HG03135 (cell line): Measurements from ENCODE around the gene VSX2.

Experiments used
- ATAC-seq: cut with Tn5 transposase; IDR thresholded peaks from one replicate; pipeline ENCODE4 v1.9.1; 2021; ENCODE audit warnings: mild to moderate bottlenecking, moderate library complexity; ENCODE audit not compliant: unreplicated experiment

VSX2 gene

DNA sequence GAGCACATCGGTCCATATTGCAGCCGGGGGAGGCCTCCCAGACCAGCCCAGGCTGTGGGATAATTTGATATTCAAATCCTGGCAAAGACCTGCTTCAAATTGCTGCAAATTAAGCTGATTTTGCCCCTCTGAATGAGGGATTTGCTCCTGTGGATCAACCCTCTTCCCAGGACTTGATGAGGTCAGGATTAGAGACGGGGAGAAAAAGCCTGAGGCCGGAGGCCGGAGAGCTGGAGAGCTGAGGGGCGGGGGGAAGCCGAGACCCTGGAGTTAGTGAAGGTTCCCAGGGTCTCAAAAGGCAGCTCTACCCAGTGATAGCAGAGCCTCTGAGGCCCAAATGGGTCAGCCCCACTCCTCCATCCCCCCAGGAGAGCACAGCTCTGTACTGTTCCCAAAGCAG lies 17.5 kb upstream of the VSX2 start:
- ATAC-seq = no peak

DNA sequence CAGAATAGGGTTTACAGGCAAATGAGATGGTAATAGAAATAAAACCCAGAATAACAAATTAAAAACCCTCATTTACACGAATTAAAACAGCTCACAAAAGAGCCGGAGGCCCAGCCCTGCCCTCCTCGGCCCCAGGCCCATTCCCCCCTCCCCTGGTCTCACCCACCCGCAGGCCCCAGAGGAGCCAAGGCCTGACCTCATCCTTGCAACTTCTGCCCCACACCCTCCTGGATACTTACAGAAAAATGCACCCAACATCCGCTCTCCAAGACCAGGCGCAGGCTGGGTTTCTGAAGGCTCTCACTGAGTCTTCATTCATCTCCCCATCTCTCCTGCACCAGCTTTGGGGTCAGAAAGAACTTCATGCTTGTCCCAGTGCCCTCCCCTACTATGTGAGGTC lies 16.2 kb upstream of the VSX2 start:
- ATAC-seq = no peak

DNA sequence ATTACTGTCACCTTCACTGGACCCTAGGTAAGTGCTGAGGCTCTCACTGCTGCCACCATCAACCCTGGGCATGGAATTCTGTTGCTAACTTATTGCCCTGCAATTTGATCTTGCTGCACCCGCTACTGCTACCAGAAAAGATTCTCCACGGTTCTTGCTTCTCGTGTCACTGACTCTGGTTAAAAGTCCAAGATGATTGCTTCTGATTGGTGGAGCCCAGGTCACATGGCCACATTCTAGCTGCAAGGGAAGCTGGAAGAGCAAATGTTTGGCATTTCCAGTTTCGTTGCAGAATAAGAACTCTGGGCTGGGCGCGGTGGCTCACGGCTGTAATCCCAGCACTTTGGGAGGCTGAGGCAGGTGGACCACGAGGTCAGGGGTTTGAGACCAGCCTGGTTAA lies 7.5 kb upstream of the VSX2 start:
- ATAC-seq = no peak

DNA sequence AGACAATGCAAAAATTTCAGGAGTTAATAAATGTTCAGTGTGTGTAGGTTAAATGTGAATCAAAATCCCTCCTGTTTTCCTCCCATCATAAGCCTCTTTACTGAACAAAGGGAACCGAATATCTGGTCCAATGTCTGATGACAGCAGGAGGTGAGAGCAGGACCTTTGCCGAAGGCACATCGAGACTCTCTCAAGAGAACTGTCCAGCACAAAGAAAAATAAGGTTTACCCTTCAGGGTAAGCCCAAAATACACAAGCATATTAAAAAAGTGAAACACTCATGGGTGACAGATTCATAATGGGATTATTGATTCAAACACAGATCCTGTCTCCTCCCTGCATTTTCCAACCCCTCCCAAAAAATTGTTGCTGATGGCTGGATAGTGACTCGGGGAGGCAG lies 4.2 kb upstream of the VSX2 start:
- ATAC-seq = no peak

DNA sequence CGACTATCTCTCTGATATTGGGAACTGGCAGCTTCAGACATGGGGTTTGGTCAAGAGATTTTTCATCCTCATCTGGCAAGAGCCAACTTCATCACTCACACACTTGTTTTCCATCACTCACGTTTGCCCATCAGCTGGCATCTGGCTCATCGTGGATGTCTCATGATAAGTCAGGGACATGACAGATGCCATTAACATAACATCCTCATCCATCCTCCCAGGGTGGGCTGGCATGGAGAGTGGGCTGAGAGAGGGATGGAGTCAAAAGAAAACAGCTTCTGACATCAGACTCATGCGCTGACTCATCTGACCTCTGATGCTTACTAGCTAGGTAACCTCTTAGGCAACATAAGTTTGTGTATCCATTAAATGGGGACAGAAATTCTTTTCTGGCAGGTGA lies 1.8 kb upstream of the VSX2 start:
- ATAC-seq = no peak

DNA sequence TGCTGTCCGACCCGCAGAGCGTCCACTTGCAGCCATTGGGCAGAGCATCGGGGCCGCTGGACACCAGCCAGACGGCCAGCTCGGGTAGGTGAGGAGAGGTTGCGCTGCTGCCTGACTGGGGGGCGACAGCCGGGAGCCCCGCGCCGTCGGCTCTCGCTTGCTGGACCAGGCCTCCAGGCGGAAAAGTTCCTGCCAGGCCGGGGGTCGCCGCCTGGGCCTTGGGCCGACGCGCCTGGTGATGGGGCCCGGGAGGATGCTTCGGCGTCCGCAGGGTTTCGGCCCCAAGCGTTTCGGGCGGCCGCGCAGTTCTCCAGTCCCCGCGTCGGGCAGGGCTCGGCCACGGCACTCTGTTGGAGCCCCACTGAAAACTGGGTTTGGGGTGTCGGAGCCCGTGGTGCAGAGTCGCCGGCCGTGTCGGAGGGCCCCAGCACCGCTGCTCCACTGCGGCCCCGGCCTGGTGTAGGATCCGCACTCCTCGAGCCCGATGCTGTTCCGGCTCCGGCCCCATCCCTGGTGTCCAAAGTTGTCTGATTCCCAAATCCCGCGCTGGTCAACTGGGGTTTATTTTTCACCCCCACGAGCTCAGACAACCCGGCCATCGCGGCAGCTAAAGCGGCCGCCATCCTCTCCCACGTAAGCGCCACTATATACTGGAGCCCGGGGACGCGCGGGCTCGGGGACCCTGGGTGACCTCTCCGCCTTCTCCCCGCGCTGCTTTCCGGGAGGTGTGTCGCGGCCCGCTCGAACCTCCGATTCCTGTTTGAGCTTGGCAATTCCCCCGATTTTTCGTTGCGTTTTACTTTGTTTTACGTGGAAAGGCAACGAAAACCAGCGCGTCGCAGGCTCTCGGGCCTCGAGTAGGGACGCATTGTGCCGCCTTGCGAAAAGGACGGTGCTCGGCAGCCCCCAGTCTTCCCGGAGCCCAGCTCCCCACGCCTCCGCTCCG lies 872 bp downstream of the VSX2 start:
- no peak for ATAC-seq

DNA sequence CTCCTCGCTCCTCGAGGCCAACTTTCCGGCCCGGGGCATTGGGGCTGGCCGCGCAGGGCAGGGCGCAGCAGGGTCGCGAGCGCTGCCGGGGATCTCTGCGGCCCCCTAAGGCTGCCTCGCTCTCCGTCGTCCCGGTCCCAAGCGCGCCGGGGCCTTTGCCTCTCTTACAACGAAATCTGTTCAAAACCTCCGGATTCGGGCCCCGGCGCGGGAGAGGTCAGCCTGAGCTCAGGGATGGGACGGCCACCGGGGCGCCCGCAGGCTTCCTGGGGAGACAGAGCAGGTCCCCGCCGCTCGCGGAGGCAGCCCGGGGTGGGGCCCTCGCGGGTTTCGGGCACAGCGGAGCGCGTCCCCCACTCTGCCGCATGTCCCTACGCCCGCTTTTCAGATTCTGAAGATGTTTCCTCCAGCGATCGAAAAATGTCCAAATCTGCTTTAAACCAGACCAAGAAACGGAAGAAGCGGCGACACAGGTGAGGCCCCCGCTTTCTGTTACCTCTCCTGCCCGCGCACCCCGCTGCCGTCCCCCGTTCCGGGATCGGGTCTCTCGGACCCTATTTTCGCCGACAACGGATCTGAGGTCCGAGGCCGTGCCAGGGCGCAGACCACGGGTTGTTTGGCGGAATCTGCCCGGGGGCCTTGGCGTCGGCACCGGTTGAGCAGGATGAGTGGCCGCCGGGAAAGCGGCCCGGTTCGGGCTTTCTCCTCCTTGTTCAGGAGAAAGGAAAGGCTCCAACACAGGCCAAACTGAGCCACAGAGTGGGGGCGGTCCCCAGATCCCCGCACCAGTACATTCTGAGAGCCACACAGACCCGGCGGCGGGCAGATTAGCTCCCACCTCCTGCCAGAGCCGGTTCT lies 1.8 kb downstream of the VSX2 start:
- no peak for ATAC-seq

DNA sequence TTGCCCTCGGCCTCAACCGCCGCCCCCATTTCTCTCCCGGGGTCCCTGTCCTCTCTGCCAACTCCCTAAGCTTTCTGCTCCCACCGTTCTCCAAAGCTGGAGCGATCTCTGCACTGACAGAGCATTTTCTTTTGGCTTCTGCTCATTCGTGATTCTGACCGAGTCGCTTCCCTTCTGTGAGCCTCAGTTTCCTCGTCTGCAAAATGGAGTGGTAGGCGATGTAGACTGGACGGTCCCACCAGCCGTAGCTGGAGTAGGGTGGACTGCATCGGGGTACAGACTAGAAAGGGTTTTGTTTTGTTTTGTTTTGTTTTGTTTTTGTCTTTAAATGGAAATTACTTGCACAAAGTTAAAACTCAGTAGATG lies 2.4 kb downstream of the VSX2 start:
- ATAC-seq = no peak

DNA sequence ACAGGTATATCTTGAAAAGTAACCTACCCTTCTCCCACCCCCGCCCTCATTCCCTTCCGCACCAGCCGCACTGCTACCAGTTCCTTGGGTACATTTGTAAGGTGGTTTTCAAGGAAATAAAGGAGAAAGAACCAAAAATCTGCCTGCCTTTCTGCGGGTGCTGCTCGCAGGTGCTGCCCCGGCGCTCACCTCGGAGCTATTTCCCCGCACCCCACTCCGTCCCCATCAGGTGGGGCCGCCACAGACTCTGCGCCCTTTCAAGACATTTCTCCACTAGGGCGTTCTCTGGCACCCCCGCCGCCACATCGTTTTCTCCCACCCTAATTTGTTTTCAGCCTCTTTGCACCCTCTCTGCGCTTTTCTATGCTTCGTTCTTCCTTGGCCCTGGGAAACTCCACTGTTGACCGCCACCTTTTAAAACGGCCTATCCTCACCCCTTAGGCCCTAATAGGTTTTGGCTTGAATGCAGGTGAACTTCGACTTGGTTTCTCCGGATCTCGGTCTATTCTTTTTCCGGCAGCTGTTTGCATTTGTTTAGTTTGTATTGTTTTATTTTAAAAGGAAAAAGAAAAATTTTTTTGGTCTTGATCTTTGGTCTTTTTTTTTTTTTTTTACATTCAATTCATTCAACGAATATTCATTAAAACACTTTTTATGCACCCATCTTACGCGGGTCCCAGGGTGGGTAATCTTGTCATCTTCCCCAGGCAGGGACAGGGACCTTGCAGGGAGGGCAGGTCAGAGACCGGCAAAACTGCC lies 3.0 kb downstream of the VSX2 start:
- ATAC-seq = no peak

DNA sequence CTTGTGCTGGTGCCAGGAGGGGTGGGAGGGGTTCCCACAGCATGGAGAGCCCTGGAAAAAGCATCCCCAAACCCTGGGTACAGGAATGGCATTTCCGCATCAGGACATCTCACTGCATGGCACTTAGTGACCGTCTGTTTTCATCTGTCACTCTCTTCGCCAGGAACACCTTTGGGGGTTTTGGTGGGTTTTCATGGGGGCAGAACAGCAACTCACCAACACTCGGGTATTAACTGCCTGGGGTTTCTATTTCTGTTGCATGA lies 3.5 kb downstream of the VSX2 start:
- ATAC-seq = no peak

DNA sequence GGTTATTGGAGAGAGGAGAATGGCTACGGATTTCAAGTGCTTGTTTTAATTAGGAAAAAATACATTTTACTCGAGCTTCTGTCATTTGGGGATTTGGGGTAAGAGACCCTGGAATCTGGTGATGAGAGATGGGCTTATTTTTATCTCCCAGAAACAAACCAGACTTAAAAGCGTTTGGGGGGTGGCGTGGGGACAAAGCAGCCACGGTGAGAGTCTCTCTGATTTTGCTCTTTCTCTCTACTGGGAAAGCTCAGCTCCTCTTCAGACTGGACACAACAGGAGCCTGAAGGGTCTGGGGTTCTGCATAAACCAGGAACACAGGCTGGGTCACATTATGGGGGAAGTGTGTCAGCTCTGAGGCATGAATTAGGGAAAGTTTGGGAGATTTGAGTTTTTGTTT lies 3.8 kb downstream of the VSX2 start:
- no peak for ATAC-seq

DNA sequence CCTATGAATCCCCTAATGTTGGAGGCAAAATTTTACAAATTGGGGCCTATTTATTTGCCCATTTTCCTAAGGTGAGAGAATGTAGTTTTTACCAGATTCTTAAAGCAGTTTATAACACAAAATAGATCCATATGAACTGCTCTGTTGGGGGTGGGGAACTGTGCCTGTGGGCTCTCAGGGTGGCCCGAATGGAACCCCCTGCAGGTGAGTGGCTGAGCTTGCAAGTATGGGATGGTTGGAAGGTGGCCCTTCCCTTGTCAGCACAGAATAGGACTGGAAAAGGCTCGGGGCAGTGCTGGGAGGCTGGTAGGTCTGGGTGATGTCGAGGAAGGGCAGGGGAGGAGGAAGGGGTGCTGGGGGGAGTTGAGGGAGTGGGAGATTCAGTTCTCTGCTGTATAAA lies 4.9 kb downstream of the VSX2 start:
- ATAC-seq = no peak

DNA sequence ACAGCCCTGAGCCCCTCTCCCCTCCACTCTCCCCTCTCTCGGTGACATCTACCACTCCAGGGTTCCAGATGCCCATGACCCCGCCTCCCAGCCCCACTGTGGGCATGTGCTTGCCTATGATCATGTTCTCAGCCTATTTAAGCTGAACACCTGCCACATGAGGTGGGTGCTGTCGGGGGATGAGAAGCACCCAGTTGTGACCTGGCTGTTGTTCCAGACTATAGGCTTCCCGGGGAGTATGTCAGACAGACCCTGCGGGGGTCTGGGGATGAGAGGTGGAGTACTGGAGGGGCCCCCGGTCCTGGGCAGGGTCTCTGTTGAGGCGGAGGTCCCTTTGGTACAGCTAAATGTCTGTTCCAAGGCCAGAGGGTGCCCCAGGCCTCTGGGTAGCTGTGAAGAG lies 6.0 kb downstream of the VSX2 start:
- ATAC-seq = no peak

DNA sequence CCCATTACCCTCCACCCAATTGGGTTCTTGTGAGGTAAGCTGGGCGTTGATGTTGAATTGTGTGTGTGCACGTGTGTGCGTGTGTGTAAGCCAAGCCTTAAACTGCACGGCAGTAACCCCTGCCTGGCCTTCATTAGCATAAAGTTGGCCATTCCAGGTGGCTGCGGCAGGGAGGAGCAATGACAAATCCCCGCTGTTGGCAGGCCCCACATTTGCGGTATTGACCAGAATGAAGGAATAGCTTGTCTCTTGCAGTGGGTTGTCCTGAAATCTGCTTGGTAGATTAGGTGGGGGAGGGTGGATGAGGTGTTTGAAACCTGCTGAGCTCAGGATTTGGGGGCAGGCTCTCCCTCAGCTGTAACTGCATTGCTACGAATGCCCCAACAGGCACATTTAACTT lies 7.3 kb downstream of the VSX2 start:
- no peak for ATAC-seq

DNA sequence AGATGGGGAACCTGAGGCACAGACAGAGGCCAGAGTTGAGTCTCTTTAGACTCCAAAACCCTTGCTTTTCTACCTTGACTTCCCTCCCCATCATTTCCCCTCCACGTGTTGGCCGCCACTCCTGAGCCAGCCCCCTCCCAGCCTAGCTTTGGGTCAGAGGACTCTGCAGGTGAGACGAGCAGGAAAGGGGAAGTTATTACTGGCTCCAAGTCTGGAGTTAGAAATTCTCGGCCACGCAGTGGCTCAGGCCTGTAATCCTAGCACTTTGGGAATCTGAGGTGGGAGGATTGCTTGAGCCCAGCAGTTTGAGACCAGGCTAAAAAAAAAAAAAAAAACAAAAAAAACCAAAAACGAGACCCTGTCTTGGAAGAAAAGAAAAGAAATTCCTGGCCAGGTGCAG lies 8.8 kb downstream of the VSX2 start:
- no peak for ATAC-seq

DNA sequence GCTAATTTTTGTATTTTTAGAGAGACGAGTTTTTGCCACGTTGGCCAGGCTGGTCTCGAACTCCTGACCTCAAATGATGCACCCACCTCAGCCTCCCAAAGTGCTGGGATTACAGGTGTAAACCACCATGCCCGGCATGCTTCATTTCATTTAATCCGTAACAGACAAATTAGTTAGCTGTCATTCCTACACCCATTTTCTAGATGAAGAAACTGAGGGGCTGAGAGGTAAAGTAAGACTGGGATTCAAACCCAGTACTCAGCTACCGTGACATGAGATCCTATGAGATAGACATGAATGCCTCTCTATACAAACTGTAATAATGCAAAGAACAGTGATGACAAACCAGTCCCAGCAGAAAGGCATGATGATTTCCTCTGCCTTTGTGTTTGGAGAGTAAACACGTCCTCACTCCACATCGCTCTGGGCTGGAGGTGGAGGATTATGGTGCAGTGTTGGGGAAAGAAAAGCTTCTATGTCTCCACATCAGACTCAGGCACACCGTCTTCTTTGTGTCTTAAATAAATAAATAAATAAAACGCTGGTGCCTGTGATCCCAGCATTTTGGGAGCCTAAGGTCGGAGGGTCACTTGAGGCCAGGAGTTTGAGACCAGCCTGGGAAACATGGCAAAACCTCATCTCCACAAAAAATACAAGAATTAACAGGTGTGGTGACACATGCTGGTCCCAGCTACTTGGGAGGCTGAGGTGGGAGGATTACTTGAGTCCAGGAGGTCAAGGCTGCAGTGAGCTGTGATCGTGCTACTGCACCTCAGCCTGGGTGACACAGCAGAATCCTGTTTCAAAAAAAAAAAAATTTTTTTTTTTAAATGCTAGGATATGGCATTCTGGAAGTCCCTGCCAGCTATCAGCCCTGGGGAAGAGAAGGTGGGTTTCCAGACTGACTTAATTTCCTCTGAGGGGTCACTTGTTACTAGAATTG lies 10.5 kb downstream of the VSX2 start:
- ATAC-seq = no peak

DNA sequence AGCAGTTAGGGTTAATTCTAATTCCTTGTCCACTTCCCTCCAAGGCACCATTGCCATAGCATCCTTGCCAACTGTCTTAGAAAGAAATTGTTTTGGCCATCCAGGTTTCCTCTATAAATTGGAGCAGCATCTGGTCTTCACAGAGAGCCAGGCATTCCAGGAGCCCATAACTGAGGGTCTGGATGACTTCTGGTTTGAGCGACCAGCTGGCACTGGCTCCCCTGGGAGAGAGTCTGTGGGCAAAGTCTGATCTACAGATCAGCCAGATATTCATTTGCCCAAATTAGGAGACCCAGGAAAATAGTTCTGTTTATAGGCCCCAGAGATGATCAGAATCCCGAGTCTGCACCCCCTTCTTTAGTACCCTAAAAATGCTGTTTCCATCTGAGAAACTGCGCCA lies 16.0 kb downstream of the VSX2 start:
- no peak for ATAC-seq

DNA sequence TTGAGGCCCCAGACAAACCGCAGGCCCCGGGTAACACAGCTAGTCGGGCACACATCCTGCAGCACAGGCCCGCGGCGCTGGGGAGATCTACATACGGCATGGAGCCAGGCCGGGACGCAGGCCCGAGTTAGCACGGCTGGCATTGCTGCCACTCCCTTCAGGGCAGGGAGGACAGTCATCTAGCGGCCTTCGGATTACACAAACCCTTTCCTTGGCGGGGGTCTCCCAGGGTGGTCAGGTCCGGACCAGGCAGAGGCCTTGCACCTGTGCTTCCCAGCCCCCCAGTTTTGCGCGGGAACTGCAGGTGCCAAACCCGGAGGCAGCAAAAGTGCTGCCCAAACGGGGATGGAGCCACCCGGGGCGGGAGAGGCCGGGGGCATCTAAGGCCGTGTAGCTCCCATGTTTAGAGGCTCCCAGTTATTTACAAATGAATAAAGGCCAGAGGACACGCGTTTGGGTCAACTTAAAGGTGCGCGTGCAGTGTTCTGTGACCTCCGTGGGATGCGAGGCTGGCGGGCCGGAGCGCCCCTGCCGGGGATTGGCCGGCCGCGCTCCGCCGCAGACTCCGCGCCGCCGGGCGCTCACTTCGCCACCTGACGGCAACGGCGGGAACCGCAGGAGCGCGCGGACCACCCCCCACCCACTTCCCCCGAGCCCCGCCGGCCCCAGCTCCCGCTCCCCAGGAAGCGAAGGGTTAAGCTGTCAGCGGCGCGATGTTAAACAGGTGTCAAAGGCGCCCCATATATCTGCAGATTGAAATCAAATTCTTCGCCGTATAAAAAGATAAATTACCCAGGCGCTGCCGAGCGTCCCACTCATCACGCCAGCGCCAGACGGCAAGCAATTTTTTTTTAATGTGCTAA lies 18.1 kb downstream of the VSX2 start:
- ATAC-seq = no peak

DNA sequence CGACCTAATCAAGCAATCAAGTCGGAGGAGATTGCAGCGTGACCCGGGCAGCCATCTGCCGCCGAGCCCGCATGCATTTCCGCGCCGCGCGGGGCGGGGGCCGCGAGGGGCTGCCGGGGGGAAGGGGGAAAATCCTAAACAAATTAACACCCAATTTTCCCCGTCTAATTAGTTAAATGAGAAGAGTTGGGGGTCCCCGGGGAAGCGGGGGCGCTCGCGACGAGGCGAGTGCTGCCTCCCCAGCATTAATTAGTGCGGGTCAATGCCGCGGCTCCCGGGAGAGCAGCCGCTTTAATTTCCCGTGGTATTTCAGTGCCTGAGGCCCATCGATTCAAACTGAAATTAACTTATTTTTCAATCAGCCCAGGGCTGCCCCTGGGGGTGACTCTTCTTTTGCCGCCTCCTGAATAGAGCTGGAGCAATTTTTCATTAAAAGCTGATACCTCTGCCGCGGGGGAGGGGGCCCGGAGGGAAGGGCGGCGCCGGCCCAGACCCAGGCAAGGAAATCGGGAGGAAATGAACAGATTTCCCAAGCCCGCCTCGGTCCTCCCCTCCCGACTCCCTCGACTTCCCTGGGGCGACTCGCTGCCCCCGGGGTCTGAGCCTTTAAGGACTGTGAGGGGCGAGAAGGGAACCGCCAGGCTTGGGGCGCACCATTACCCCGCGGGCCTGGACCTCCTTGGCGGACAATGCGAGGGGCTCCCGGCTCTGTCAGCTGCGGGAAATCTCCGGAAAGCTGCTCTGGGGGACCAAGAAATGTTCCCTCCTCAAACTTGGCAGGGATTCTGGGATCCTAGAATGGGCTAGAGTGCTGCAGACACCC lies 18.9 kb downstream of the VSX2 start:
- ATAC-seq = no peak
